ENCODE results near the gene SH3RF3. TPM values are rescaled to one million over a fixed set of nuclear protein-coding genes. Genes with fewer than 3 reads are reported as not detected.
"Not testable (repeated sequence)": the region's sequence is repeated elsewhere in the genome, so short reads cannot be mapped to it uniquely, and the experiment has no call there.

The SH3RF3 gene
- total and polyA plus RNA-seq, 9 of the 15 experiments (the other 6 are each of a cell fraction or from before 2014, with no cell fraction given), result 0.02 TPM; not detected in 8

GRCh38 chr2:109535217-109535946 is 406.4 kb downstream of the SH3RF3 start (continued):
- TF ChIP-seq, protein P1, sequence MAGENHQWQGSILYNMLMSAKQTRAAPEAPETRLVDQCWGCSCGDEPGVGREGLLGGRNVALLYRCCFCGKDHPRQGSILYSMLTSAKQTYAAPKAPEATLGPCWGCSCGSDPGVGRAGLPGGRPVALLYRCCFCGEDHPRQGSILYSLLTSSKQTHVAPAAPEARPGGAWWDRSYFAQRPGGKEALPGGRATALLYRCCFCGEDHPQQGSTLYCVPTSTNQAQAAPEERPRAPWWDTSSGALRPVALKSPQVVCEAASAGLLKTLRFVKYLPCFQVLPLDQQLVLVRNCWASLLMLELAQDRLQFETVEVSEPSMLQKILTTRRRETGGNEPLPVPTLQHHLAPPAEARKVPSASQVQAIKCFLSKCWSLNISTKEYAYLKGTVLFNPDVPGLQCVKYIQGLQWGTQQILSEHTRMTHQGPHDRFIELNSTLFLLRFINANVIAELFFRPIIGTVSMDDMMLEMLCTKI (IDR thresholded peaks at IDR 0.05; ENCODE audit: partially characterized antibody), result no peak
- TF ChIP-seq, protein P2, sequence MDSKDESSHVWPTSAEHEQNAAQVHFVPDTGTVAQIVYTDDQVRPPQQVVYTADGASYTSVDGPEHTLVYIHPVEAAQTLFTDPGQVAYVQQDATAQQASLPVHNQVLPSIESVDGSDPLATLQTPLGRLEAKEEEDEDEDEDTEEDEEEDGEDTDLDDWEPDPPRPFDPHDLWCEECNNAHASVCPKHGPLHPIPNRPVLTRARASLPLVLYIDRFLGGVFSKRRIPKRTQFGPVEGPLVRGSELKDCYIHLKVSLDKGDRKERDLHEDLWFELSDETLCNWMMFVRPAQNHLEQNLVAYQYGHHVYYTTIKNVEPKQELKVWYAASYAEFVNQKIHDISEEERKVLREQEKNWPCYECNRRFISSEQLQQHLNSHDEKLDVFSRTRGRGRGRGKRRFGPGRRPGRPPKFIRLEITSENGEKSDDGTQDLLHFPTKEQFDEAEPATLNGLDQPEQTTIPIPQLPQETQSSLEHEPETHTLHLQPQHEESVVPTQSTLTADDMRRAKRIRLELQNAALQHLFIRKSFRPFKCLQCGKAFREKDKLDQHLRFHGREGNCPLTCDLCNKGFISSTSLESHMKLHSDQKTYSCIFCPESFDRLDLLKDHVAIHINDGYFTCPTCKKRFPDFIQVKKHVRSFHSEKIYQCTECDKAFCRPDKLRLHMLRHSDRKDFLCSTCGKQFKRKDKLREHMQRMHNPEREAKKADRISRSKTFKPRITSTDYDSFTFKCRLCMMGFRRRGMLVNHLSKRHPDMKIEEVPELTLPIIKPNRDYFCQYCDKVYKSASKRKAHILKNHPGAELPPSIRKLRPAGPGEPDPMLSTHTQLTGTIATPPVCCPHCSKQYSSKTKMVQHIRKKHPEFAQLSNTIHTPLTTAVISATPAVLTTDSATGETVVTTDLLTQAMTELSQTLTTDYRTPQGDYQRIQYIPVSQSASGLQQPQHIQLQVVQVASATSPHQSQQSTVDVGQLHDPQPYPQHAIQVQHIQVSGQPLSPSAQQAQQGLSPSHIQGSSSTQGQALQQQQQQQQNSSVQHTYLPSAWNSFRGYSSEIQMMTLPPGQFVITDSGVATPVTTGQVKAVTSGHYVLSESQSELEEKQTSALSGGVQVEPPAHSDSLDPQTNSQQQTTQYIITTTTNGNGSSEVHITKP (IDR thresholded peaks at IDR 0.05; ENCODE audit: partially characterized antibody), result no peak
- no peak for TF ChIP-seq MAZ (CRISPR knock-in tag; conservative IDR thresholded peaks at IDR 0.05 in 1 of 2, IDR thresholded peaks at IDR 0.05 in 1 of 2)
- TF ChIP-seq NFE2 (IDR thresholded peaks at IDR 0.05; ENCODE audit: low read depth), result no peak
- no peak for TF ChIP-seq ZNF830 (CRISPR knock-in tag; IDR thresholded peaks at IDR 0.05)
- no peak for TF ChIP-seq HCFC1 (IDR thresholded peaks at IDR 0.05; ENCODE audit: low read depth, low read length)
- TF ChIP-seq ZNF311 (CRISPR knock-in tag; IDR thresholded peaks at IDR 0.05), result no peak
- TF ChIP-seq RFX5 (IDR thresholded peaks at IDR 0.05; ENCODE audit: low read depth, low read length), result no peak
- no peak for TF ChIP-seq MLX (CRISPR knock-in tag; conservative IDR thresholded peaks at IDR 0.05)
- TF ChIP-seq NFATC3 (IDR thresholded peaks at IDR 0.05), result no peak
- no peak for TF ChIP-seq EP300 (IDR thresholded peaks at IDR 0.05; ENCODE audit: low read length)

DNA sequence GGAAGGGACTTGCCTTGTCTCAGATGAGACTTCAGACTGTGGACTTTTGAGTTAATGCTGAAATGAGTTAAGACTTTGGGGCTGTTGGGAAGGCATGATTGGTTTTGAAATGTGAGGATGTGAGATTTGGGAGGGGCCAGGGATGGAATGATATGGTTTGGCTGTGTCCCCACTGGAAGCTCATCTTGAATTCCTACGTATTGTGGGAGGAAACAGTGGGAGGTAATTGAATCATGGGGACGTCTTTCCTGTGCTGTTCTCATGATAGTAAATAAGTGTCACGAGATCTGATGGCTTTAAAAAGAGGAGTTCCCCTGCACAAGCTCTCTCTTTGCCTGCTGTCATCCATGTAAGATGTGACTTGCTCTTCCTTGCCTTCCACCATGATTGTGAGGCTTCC is 407.6 kb downstream of the SH3RF3 start:
- H3K9ac ChIP-seq (ENCODE audit: insufficient read depth in 1 of 2, low read depth in 2 of 2, low read length in 2 of 2); POLR2A ChIA-PET; DNase-seq (ENCODE audit: extremely low read depth in 1 of 4, low spot score in 3 of 4); BruUV-seq (replicated peaks); H3K79me2 ChIP-seq (ENCODE audit: control insufficient read depth, insufficient read depth, low read length); H3K4me3 ChIP-seq; ATAC-seq; H3K36me3 ChIP-seq (ENCODE audit: control insufficient read depth, insufficient read depth, low read length); H3K9me3 ChIP-seq (replicated peaks; ENCODE audit: control insufficient read depth, insufficient read depth, low read depth, low read length); H3K4me1 ChIP-seq (replicated peaks in 1 of 2; ENCODE audit: control insufficient read depth in 2 of 2, insufficient read depth in 2 of 2, low read length in 2 of 2); H4K20me1 ChIP-seq (replicated peaks; ENCODE audit: control insufficient read depth, insufficient read depth, low read length); H3K4me2 ChIP-seq (ENCODE audit: insufficient read depth, low read length); CTCF ChIA-PET (ENCODE audit: low intra/inter-chr PET ratio); H2AFZ ChIP-seq (ENCODE audit: low read depth, low read length); intact Hi-C loops (cut with micrococcal nuclease); FAIRE-seq; H3K9me1 ChIP-seq (ENCODE audit: control insufficient read depth, insufficient read depth, low read length); H3K27ac ChIP-seq (ENCODE audit: extremely low read depth, low read depth, low read length); in situ Hi-C loops (cut with MboI): not testable (repeated sequence)
- 0% methylated on average over 3 of the region's 3 CpGs for WGBS (ENCODE audit: insufficient coverage, low coverage, missing lambda C conversion rate)
- H3K27me3 ChIP-seq (ENCODE audit: control insufficient read depth in 2 of 2, insufficient read depth in 2 of 2, low read length in 2 of 2), result peaks cover 0 to 40% of the 10 kb centered on the region in 2 experiments; a peak in 3 of 5 replicates
